SIG-M5 treated with dmso at 0.1 percent for 504 hours (cell line): Measurements from ENCODE around the gene COX6A1.
"Not testable (repeated sequence)": the region's sequence is repeated elsewhere in the genome, so short reads cannot be mapped to it uniquely, and the experiment has no call there.

Experiments
- DNase-seq: peaks from one replicate; lab custom pipeline; 2025; ENCODE audit not compliant: unreplicated experiment; lab: John Stamatoyannopoulos, UW

The COX6A1 gene

DNA sequence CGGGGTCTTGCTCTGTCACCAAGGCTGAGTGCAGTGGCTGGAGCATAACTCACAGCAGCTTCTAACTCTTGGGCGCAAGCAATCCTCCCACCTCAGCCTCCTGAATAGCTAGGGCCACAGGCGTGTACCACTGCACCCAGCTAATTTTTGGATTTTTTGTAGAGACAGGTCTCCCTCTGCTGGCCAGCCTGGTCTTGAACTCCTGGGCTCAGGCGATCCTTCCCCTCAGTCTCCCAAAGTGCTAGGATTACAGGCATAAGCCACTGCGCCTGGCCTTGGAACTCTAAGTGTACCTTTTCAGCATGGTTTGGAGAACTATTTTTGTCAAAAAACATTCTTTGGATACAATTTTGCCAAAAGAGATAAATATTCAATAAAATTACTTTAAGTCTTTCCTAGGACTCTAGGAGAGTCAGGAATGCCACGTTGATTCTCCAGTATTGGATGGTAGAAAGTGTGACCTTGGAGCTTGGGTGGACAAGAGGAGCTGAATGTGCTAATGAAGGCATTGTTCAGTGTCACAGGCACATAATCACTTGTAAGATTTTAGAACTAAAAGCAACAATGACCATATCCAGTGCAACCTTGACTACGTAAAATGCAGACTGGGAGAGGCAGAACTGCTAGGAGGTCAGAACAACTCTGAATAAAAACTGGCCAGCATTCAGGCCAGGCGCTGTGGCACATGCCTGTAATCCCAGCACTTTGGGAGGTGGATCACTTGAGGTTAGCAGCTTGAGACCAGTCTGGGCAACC is 28.8 kb downstream of the COX6A1 start:
- DNase-seq, result peak; percentile 66

DNA sequence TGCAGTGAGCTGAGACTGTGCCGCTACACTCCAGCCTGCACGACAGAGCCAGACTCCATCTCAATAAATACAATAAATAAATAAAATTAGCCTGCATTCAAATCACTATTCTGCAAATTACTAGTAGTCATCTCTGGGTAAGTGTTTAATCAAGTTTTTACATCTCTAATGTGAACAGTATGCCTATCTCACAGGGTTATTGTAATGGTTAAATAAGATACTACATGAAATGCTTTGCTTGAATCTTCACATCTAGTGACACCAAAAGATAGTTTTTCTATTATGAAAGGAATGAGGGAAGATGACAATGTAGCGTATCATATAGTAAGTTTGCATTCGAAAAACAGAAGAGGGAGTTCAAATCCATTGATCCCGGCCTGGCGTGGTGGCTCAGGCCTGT is 29.5 kb downstream of the COX6A1 start:
- no peak for DNase-seq

DNA sequence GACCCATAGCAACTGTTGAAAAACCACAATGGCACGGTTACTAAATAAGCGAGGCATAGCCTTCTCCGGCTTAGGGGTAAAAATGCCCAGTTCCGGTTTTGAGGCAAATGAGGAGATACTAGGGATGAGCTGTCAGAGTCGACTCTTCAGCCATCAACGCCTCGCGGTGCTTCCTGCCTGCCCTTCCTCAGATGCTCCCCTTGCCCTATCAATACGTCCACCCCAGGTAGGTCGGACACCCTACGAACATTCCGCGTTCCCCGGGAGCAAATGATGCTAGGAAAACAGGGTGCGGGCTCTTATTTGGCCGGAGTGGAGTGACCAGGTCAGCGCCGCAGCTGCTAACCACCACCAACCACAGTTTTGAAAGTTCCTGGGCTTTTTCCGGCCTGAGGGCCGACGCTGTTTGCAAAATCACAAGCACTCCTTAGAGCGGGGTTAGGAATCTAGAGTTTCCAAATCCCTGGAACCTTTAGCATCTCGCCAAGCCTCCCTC is 30.5 kb downstream of the COX6A1 start:
- DNase-seq, result peak; percentile 81

DNA sequence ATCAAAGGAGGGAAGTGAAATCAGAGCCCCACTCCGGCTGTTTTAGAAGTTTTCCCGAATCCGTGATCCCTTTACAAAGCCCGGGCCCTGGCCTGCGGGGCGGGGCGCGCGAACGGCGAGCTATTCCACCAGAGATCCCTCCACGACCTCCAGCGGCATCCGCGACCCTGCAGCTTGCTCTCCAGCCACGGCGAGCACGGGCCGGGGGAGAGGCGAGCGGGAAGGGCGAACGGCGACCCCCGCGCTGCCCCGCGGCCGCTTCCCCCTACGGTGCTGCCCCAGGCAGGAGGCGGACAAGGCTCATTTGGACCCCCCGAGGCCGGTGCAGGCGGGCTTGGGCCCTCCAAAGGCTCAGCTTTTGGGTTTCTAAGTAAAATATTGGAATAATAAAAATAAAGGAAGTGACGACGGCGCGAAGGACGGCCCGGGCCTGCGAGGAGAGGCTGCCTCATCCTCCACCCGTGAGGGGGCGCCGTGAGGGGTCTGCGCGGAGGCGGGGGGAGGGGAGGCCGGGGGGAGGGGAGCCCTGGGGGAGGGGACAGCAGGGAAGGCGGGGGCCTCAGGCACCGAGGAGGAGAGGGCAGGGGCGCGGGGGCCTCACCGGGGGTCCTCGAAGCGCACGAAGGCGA is 31.0 kb downstream of the COX6A1 start:
- peak; percentile 51 for DNase-seq

DNA sequence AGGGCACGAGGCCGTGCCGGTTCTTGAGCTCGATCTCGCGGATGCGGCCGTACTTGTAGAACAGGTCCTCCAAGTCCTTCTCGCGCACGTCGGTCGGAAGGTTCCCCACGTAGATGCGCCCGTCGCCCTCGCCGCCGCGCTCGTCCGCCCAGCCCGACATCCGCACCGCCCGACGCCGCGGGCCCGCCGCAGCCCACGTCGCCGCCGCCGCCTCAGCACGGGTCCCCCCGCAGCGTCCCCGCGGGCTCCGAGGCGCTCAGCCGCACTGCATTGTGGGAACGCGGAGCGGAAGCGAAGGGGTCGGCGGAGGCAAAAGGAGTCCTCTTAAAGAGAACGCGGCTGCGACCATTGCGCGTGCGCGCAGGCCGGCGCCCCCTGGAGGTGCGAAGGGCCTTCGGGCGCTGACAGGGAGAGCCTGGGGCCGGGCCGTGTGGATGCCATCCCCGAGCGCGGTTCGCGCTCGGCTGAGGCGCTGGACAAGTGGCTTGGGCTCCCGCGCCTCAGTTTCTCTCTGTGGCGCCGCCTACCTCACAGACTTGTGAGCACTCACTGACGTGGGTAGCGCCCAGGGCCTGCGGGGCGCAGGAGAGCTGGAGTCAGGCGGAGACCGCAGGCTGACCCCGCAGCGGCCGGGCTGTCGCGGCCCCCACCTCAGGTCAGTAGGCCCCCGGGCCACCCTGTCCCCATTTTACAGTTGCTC is 31.7 kb downstream of the COX6A1 start, which contains the start of gene SRSF9:
SRSF9 (minus strand) TSS at position 299 of the 700 bp plus-strand sequence; CDS start at position 160, 139 bp downstream.
- peak; percentile 94 for DNase-seq

DNA sequence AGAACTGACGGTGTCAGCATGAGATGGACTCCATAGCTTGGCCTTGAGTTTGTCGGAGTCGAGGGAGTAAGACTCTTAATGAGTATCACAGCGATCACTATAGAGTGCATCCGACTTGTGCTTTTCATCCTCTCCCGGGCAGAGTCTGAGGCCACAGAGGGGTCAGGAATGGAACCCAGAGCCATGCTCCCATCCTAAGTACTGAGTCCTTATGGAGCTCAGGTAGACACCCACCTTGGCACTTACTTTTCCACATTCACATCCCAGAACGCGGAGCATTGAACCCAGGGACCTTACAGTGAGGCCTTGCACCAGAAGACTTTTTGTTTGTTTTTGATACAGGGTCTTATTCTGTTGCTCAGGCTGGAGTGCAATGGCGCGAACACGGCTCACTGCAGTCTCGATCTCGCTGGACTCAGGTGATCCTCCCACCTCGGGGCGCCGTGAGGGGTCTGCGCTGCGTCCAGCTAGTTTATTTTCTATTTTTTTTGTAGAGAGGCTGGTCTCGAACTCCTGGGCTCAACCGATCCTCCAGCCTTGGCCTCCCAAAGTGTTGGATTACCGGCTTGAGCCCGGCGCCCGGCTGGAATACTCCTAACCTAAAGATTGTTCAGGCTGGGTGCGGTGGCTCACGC is 32.4 kb downstream of the COX6A1 start:
- no peak for DNase-seq

DNA sequence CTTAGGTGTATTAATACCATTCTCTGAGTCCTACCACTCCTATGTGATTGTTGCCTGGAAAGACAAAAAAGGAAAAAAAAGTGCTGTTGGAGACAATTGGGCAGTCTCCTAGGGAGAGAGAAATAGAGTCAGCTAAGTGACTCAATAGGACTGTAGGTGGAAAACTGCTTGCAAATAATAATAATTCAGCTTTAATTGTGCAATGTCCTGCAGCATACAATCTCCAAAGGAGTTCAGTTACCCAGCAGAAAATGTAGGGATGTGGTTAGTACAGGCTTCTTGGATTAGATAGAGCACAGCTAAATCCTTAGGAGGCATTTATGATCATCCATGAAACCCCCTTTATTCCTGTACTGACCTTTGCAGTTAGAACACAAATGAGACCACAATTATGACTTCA is 34.6 kb downstream of the COX6A1 start:
- no peak for DNase-seq

DNA sequence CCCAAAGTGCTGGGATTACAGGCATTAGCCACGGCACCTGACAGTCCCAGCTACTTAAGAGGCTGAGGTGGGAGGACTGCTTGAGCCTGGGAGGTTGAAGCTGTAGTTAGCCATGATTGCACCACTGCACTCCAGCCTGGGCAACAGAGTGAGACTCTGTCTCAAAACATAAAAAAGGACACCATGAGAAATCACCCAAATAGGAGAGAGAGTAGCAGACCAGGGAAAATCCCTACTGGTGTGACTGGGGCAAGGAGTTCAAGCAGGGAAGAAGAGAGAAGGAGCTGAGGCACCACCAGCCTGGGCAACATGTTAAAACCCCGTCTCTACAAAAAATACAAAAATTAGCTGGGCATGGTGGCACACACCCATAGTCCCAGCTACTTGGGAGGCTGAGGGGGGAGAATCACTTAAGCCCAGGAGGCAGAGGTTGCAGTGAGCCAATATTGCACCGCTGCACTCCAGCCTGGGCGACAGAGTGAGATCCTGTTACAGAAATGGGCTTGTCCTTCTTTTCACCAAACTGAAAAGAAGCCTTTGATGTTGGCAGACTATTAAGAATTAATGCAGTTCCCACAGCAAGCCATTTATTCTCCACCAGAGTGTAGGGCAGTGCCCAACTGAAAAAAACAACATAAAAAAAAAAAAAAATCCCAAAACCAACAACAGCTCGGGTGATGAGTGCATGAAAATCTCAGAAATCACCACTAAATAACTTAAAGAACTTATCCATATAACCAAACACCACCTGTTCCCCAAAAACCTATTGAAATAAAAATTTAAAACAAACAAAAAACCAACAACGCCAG is 36.1 kb downstream of the COX6A1 start:
- DNase-seq, result no peak

DNA sequence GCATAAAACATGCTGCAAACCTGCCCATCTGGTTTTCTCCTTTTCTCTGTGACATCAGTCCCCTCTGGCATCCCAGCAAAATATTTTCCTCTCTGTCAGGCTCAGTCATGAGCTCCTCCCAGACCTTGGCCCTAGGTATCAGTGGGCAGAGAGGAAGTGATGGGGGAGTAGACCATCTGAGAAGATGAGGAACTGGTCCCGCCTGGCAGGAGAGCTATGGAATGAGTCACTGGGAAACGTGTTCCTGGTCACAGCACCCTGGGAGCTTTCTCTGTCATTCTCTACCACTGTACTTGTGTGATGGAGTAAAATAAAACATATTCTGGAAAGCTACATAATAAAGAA is 36.7 kb downstream of the COX6A1 start:
- peak; percentile 96 for DNase-seq

DNA sequence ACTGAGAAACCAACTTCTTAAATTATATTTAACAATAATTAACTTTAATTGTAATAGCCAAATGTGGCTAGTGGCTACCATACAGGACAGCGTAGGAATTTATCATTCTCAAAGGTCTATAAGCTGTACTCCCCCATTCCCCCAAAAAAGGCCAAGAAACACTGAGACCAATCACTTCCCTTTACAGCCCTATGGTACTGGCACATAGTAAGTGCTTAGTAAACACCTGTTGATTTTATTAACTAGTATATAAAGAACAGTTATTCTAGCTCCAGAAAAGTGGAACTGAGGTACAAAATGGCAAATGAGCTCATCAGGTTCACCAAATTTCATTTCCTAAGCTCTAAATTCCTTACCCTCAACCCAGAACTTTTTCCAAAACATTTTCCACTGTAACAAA is 37.7 kb downstream of the COX6A1 start:
- DNase-seq, result no peak

DNA sequence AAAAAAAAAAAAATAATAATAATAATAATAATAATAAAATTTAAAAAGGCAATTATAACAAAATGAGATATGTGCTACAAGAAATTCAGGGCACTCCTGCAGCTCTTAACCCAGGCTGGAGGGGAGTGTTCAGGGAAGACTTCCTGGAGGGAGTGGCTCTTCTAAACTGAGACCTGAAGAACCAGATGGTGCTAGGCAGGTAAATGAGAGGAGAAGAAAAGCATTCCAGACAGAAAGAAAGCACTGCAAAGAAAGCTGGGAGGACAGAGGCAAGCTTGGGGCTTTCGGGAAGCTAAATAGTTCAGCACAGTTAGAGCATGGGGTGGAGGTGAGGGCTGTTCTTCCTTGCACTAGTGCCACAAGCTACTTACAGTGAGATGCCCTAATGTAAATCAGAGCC is 41.5 kb downstream of the COX6A1 start:
- DNase-seq, result no peak

DNA sequence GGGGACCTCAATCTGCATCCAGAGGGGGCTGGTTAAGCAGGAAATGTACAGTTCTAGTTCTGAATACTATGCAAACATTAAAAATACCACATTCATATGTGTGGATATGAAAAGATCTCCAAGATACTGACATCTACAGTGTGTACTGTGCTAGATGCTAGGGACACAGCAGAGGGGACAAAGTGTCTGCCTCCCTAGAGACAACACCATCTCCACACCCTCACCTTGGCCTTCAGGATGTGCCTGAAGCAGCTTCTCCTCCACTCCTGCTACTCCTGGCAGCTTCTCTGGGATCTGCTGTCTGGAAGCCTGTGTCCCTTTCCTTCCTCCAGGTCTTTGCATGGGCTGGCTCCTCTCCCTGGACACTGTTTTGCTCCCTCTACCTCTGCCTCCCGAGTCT is 42.3 kb downstream of the COX6A1 start:
- DNase-seq, result no peak

DNA sequence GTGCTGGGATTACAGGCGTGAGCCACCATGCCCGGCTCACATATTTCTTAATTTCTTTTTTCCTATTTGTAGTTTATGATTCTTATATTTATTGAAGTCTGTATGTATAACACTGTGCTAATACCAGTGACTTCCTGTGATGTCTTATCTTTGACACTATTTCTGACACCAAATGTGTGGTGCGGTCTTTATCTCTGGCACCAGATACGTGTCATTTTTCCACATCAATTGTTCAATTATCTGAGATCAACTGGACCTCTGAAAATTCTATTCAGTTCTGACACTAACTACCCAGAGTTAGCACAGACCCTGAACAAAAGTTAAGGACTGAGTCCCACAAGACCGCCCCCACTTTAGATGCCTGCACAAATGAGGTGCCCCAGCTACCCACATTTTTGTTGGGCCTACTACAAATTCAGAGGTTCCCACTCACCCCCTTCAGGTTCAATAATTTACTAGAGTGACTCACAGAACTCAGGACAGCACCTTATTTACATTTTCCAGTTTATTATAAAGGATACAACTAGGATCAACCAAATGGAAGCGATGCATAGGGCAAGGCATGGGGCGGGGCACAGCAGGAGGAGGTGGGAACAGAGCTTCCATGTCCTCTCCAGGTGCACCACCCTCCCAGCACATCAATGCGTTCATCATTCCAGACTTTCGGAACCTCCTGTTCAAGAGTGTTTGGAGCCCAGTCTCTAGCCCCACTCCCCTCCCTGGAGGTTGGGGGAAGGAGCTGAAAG is 43.3 kb downstream of the COX6A1 start:
- no peak for DNase-seq

DNA sequence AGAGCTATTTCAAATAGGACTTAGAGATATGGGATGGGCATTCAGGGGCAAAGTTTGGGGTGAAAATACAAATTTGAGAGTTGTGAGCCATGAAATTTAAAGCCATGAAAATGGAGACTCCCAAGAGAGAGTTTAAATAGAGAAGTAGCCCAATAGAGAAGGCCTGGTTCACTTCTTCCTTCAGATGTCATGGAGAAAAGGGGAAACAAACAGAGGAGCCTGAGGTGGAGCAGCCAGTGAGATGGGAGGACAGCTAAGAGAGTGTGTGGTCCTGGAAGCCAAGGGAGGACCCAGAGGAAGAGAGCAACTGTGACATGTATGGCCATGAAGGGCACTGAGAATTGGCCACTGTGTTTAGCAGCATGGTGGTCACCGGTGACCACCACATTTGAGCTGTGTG is 45.7 kb downstream of the COX6A1 start:
- peak; percentile 18 for DNase-seq

DNA sequence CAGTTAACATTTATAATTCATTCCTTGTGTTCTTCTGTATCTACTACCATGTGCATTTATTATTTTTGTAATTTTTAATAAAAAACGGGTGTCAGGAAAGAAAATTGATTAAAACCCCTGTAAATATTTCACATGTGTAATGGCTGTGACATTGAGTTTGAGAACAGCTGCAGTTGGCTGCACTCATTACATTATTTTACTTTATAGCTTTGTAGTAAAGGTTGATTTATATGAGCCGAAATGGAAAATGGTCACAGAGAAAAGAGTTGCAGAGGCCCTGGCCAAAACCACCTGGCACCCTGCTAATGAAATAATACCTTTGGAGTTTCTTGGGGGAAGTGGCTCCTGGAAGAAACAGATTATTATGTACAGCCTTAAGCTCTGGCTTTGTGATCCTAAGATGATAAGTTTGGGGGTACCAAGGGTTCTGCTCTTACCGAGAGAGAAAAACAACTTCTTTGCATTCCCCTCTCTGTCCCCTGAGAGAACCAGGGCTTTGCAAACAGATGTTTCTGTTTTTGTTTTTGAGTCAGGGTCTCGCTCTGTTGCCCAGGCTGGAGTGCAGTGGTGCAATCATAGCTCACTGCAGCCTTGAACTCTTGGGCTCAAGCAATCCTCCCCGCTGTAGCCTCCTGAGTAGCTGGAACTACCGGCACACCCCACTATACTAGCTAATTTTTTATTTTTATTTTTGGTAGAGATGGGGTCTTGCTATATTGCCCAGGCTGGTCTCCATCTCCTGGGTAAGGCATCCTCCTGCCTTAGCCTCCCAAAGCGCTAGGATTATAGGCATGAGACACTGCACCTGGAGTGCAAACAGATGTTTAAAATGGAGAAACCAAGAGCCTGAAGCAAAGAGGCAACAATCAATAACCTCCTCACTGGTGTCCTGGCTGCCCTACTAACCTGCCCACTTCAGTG is 48.3 kb downstream of the COX6A1 start:
- DNase-seq, result no peak

DNA sequence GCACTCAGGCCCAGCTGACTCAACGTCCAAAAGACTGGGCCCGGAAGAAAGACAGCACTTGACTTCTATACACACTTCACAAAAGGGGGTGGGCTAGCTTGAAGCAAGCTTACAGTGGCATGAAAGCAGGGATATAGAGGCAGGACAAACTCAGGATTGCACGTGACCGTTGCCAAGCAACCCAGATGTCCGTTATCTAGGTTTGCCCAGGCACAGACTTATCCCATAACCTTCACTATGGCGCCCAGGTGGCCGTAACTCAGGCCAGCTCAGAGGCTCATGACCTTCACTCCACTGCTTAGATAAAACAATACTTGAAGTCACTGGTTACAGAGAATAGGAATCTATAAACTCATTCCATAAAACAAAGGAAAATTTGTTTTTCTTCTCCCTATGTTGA is 49.6 kb downstream of the COX6A1 start:
- not testable (repeated sequence) for DNase-seq

DNA sequence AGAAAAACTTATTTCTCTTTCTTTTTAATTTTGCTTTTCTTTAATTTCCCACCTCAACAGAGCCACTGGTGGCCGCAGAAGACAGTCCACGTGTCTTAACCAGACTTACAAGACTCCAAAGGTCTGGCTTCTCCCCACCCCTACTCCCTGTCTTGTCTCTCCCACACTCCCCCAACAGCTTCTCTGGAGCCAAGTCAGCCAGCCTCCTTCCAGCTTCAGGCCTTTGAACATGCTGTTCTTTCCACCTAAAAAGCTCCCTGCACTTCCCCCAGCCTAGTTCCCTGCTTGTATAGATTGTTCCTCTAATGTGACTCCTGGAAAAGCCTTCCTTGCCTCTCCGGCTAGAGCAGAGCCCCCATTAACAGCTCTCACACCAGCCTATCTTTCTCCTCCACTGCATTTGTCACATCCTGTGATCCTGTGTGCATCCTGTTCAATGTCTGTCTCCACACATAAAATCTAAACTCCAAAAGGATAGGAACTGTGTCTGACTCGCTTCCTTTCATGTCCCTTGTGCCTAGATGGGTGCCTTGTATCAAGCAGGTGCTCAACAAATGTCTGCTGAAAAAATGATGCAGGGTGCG is 50.2 kb downstream of the COX6A1 start:
- no peak for DNase-seq

DNA sequence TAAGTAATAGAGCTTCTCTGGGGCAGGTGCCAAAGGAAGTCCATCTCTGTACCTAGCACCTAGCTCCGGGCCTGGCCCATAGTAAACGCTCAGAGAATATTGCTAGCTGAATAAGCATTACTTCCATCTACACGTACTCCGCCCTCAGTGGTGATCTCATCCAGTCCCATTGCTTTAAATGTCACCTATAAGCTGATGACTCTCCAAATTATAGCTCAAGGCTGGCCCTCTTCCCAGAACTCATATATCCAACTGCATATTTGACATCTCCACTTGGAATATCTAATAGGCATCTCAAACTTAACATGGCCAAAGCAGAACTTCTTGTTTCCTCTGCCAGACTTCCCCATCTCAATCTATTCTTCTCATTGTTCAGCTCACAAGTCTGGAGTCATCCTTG is 51.1 kb downstream of the COX6A1 start:
- DNase-seq, result no peak

DNA sequence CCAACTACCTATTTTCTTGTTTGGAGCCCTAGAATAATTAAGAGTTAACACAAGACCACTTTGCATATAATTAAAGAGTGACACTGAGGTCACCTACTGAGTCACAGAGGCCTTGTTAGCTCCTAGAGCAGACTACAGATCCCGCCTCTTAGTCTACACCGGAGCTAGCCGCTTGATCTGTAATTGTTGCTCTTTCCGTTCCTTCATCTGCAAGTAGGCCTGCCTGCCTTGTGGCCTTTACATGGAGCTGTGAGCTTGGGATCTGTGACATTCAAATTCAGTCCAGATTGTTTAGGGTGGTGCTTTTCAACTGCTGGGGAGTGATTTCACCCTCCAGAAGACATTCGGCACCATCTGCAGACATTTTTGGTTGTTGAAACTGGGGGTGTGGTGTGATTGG is 52.4 kb downstream of the COX6A1 start:
- no peak for DNase-seq
